ENCODE results near the gene IFITM10.

Gene IFITM10

DNA sequence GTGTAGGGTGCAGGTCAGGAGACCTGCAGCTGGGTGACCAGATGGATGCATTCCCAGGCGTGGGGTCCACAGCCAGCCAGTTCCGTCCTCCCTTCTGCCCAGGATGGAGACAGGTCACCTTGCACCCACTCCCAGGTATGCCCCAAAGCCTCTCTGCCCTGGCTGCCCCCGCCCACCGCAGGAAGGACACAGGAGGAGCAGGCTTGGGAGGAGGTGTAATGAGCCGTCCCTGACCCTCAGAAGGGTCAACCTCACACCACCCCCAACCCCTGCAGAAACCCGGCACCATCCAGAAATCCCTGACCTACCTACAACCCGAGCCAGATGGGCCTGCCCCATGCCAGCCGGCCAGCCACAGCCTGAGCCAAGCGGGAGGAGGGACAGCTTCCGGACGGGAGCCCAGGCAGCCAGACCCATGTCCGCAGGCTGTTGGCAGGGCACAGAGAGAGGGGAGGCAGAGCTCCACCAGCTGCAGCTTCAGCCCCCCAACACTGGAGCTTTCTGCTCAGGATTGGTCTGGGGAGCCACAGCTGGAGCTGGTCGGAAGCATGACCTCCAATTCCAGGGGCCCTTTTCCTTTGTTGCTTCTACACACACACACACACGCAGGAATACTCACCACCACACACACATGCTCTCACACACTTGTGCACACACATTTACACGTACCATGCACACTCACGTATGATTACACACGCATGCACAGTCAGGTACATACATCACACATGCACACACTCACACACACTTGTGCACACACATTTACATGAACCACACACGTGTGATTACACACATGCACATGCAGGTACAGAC is 5.3 kb downstream of the IFITM10 start:
- TF ChIP-seq, protein P1, sequence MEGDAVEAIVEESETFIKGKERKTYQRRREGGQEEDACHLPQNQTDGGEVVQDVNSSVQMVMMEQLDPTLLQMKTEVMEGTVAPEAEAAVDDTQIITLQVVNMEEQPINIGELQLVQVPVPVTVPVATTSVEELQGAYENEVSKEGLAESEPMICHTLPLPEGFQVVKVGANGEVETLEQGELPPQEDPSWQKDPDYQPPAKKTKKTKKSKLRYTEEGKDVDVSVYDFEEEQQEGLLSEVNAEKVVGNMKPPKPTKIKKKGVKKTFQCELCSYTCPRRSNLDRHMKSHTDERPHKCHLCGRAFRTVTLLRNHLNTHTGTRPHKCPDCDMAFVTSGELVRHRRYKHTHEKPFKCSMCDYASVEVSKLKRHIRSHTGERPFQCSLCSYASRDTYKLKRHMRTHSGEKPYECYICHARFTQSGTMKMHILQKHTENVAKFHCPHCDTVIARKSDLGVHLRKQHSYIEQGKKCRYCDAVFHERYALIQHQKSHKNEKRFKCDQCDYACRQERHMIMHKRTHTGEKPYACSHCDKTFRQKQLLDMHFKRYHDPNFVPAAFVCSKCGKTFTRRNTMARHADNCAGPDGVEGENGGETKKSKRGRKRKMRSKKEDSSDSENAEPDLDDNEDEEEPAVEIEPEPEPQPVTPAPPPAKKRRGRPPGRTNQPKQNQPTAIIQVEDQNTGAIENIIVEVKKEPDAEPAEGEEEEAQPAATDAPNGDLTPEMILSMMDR (IDR thresholded peaks at IDR 0.05; ENCODE audit: low read depth, low read length, missing control alignments) = no peak
- H3K4me3 ChIP-seq (ENCODE audit: low read depth, low read length) = no peak overlapping the region
- no peak for DNase-seq (ENCODE audit: low read depth)

DNA sequence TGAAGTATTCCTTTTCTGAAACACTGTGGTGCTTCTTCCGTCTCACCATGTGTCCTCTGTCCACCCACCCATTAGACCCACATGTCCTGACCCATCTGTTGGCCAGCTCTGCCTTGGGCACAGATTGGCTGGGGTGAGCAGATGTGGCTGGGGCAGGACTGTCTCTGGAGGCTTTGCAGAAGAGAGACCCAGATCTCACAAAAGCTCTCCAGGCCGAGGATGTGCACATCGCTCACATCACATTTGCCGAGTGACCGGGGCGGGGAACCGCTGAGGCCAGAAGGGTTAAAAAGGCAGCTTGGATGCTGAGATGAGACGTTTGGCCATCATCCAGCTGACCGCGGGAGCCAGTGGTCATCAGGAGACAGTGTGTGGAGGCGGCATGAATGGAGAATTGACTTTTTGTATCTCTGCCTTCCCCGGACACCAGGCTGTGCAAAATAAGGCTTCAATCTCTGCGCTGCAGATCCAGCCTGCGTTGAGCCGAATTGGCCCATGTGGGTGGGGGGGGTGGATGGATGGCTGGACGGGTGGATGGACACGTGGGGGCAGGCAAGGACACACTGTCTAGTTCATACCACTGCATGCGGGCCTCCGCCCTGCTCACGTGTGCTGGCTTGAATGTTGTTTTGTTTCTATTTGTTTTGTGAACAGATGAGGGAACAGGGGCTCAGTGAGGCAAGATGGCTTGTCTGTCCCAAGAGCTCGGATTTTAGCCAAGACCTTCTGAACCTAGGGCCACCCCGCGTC is 6.1 kb downstream of the IFITM10 start:
- TF ChIP-seq, protein P1 (IDR thresholded peaks at IDR 0.05; ENCODE audit: low read depth, low read length, missing control alignments) = no peak
- no peak overlapping the region for H3K4me3 ChIP-seq (ENCODE audit: low read depth, low read length)
- no peak for DNase-seq (ENCODE audit: low read depth)

DNA sequence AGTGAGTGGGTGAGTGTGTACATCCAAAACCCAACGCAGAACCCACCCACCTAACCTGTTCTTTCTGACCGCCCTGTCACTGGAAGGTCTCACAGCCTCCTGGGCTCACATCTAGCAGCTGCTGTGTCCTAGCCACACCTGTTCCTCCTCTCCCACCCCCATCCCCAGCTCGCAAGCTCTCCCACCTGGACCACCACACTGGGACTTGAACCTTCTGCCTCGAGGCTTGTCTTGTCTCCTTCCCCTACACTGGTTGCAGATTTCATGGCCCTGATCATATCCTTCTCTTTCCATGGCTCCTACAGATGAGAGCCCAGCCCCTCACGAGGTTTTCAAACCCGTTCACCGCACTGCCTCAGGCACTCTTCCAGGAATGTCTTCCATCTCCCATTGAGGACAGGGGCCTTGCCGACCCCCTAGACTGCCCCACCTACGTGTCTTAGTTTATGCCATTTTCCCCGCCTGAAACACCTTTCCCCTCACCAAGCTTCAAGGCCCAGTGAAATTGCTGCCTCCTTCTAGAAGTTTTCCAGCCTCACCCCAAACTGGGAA is 6.7 kb downstream of the IFITM10 start:
- no peak overlapping the region for H3K4me3 ChIP-seq (ENCODE audit: low read depth, low read length)
- TF ChIP-seq, protein P1 (IDR thresholded peaks at IDR 0.05; ENCODE audit: low read depth, low read length, missing control alignments) = no peak

DNA sequence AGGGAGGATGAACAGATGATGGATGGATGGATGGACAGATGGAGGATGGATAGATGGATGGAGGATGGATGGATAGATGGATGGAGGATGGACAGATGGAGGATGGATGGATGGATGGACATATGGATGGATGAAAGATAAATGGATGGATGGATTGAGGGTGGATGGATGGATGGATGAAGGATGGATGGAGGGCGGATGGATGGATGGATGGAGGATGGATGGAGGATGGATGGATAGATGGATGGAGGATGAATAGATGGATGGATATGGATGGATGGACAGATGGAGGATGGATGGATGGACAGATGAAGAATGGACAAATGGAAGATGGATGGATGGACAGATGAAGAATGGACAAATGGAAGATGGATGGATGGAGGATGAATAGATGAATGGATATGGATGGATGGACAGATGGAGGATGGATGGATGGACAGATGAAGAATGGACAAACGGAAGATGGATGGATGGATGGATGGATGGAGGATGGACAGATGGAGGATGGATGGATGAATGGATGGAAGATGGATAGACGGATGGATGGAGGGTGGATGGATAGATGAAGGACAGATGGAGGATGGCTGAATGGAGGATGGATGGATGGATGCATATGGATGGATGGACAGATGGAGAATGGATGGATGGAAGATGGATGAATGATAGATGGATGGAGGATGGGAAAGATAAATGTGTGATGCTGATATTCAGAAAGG is 7.4 kb downstream of the IFITM10 start:
- TF ChIP-seq, protein P1 (IDR thresholded peaks at IDR 0.05; ENCODE audit: low read depth, low read length, missing control alignments) = no peak
- DNase-seq (ENCODE audit: low read depth) = no peak
- H3K4me3 ChIP-seq (ENCODE audit: low read depth, low read length) = no peak overlapping the region

More for the DNA sequence above, 6.7 kb downstream of the IFITM10 start:
- DNase-seq (ENCODE audit: low read depth) = no peak

DNA sequence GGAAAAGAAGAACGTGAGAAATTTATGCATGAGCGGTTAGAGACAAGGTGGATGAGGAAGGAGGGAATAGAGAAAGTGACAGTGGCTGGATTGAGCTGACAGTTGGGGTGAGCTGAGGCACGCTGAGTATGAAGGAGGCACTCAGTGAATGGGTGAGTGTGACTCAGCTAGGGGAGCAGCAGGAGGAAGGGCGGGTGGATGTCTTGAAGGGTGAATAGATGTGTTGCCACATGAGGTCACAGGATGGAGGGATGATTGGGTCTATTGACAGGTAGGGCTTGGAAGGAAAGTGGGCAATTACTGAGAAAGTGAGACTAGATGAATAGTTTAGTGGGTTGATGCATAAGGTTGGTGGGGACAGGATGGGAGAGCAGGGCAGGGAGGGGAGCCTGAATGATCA is 8.0 kb downstream of the IFITM10 start:
- TF ChIP-seq, protein P1 (IDR thresholded peaks at IDR 0.05; ENCODE audit: low read depth, low read length, missing control alignments) = no peak
- H3K4me3 ChIP-seq (ENCODE audit: low read depth, low read length) = no peak overlapping the region
- DNase-seq (ENCODE audit: low read depth) = no peak

DNA sequence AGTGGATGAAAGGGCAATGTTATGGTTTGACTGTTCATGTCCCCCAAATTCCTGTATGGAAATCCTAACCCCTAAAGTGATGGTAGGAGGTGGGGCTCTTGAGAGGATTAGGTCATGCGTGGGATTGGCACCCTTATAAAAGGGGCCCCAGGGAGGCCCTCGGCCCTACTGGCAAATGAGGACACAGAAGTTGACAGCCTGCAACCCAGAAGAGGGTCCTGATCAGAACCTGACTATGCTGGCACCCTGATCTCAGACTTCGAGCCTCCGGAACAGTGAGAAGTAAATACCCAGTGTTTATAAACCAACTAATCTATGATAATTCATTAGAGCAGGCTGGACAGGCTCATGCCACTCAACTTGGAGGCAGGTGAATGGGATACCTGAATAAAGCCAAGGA is 8.7 kb downstream of the IFITM10 start:
- TF ChIP-seq, protein P1 (IDR thresholded peaks at IDR 0.05; ENCODE audit: low read depth, low read length, missing control alignments) = no peak
- DNase-seq (ENCODE audit: low read depth) = no peak
- H3K4me3 ChIP-seq (ENCODE audit: low read depth, low read length) = no peak overlapping the region
